22Rv1 (cell line): ENCODE data around the gene ITPKB.

ENCODE experiments used
- H3K27ac ChIP-seq: fragments of 450-650 bp; 2 replicates; pipeline ENCODE4 v1.5.1; 2017
- CTCF ChIP-seq: fragments of 450-650 bp; IDR thresholded peaks from 2 replicates; pipeline ENCODE4 v1.5.1; 2017; ENCODE audit warnings: mild to moderate bottlenecking
- ZFX ChIP-seq: fragments of 450-650 bp; IDR thresholded peaks from 2 replicates; pipeline ENCODE4 v1.6.1; 2017; ENCODE audit warnings: antibody characterized with exemption, borderline replicate concordance

ITPKB gene

GRCh38 chr1:226660410-226661182, 78.5 kb downstream of the ITPKB start:
- H3K27ac ChIP-seq = no peak overlapping the region
- TF ChIP-seq ZFX (no peak), CTCF (no peak)

GRCh38 chr1:226659641-226660040, 79.4 kb downstream of the ITPKB start:
- no peak for TF ChIP-seq ZFX
- H3K27ac ChIP-seq = no peak overlapping the region

- no peak overlapping the region for H3K27ac ChIP-seq
- TF ChIP-seq CTCF (no peak), ZFX (no peak)
These were observed 79.9 kb downstream of the ITPKB start for GRCh38 chr1:226659136-226659535.

GRCh38 chr1:226658546-226659125, 80.4 kb downstream of the ITPKB start:
- no peak for TF ChIP-seq CTCF
- no peak overlapping the region for H3K27ac ChIP-seq

GRCh38 chr1:226657895-226658545, 81.1 kb downstream of the ITPKB start:
- H3K27ac ChIP-seq = no peak overlapping the region
- TF ChIP-seq CTCF (no peak), ZFX (no peak)

- no peak overlapping the region for H3K27ac ChIP-seq
- TF ChIP-seq CTCF = no peak
- TF ChIP-seq ZFX = no peak
These were observed 82.3 kb downstream of the ITPKB start for GRCh38 chr1:226656601-226657277.

GRCh38 chr1:226656201-226656600, 82.9 kb downstream of the ITPKB start:
- TF ChIP-seq CTCF = no peak
- TF ChIP-seq ZFX = no peak
- no peak overlapping the region for H3K27ac ChIP-seq
